Thyroid gland (tissue), 4 donors: Measurements from ENCODE around the gene CBLB. TPM values are rescaled to one million over a fixed set of nuclear protein-coding genes. Genes with fewer than 3 reads are reported as not detected.

Experiments
- DNase-seq, 2 donors: peaks; one replicate each; pipeline ENCODE4 v3.0.0-alpha.2; 2019
- H3K27ac ChIP-seq, 3 donors: fragments of 200-600 bp; sonication (generic); 1 replicate in 2 of 3; 2 replicates in 1 of 3; pipeline ENCODE4 v1.5.1; 2016 to 2019; ENCODE audit warnings: mild to moderate bottlenecking in 1 of 3, moderate library complexity in 1 of 3
- H3K27me3 ChIP-seq: fragments of 200-600 bp; sonication (generic); one replicate; pipeline ENCODE4 v1.5.1; 2019
- H3K36me3 ChIP-seq, 2 donors: fragments of 200-600 bp; sonication (generic); one replicate each; pipeline ENCODE4 v1.5.1; 2016 to 2019
- H3K4me1 ChIP-seq, 2 donors: fragments of 200-600 bp; sonication (generic); one replicate each; pipeline ENCODE4 v1.5.1; 2017 to 2019
- H3K4me3 ChIP-seq, 3 donors: fragments of 200-600 bp; sonication (generic); replicated peaks in 1 of 3; 1 replicate in 2 of 3; 2 replicates in 1 of 3; pipeline ENCODE4 v1.5.1; 2016; ENCODE audit warnings: mild to moderate bottlenecking in 1 of 3
- H3K9me3 ChIP-seq: fragments of 200-600 bp; sonication (generic); one replicate; pipeline ENCODE4 v1.5.1; 2017
- CTCF ChIP-seq, 6 experiments: fragments of 200-600 bp in 3 of 6; fragments of 450-650 bp in 3 of 6; sonication (generic) in 3 of 6; IDR thresholded peaks; one replicate each; pipeline ENCODE4 v1.5.1; 2016 to 2019; ENCODE audit warnings: antibody characterized with exemption in 6 of 6, mild to moderate bottlenecking in 2 of 6, inconsistent platforms in 1 of 6, moderate library complexity in 1 of 6
- POLR2A ChIP-seq, 2 donors: fragments of 450-650 bp; IDR thresholded peaks; one replicate each; pipeline ENCODE4 v1.6.1; 2017; ENCODE audit warnings: antibody characterized with exemption in 2 of 2, mild to moderate bottlenecking in 2 of 2, moderate library complexity in 1 of 2
- WGBS, 2 donors: methylation state at CpG; one replicate each; pipeline ENCODE4 v1.1.5; 2017; 5-methylcytosine and 5-hydroxymethylcytosine counted together
- intact Hi-C: fragments of 100-400 bp; cut with DNase I; formaldehyde crosslinking; loops from one replicate; pipeline ENCODE4 v1.15.1; 2023
- total RNA-seq, 4 donors: library from RNA; depleted of rRNA; stranded (reverse); fragments of >200 nt; gene quantifications; one replicate each; pipeline ENCODE4 v1.2.3, GENCODE V29; 2016

The CBLB gene
- total RNA-seq, 4 donors from 2014 or later = 61.8 to 119 (median 83.4) TPM

- 75 to 89% methylated on average over 4 of the region's 4 CpGs for WGBS, 2 donors
- Histone ChIP-seq H3K9me3 (no peaks in the 10 kb centered on the region), H3K4me1 (peaks cover 11 to 14% of the 10 kb centered on the region in 2 donors), H3K27ac (no peak overlapping the region), H3K36me3 (no peaks in the 10 kb centered on the region), H3K4me3 (no peak overlapping the region), H3K27me3 (no peaks in the 10 kb centered on the region)
- intact Hi-C loops = no loop called here
- no peak for DNase-seq
- TF ChIP-seq POLR2A (IDR thresholded peaks at IDR 0.05) (no peak), CTCF (IDR thresholded peaks at IDR 0.05) (no peak)
These were observed 36.2 kb downstream of the CBLB start for GRCh38 chr3:105832644-105833043.

- no peak for DNase-seq
- Histone ChIP-seq H3K27me3 (no peaks in the 10 kb centered on the region), H3K4me3 (no peak overlapping the region), H3K36me3 (no peaks in the 10 kb centered on the region), H3K27ac (no peak overlapping the region), H3K4me1 (peaks cover 6 to 7% of the 10 kb centered on the region in 2 donors), H3K9me3 (no peaks in the 10 kb centered on the region)
- no peak for TF ChIP-seq CTCF (IDR thresholded peaks at IDR 0.05)
- no peak for TF ChIP-seq POLR2A (IDR thresholded peaks at IDR 0.05)
- intact Hi-C loops = no loop called here
- WGBS, 2 donors = 95% methylated on average over 2 of the region's 2 CpGs
These were observed 38.0 kb downstream of the CBLB start for GRCh38 chr3:105830836-105831235.

DNA sequence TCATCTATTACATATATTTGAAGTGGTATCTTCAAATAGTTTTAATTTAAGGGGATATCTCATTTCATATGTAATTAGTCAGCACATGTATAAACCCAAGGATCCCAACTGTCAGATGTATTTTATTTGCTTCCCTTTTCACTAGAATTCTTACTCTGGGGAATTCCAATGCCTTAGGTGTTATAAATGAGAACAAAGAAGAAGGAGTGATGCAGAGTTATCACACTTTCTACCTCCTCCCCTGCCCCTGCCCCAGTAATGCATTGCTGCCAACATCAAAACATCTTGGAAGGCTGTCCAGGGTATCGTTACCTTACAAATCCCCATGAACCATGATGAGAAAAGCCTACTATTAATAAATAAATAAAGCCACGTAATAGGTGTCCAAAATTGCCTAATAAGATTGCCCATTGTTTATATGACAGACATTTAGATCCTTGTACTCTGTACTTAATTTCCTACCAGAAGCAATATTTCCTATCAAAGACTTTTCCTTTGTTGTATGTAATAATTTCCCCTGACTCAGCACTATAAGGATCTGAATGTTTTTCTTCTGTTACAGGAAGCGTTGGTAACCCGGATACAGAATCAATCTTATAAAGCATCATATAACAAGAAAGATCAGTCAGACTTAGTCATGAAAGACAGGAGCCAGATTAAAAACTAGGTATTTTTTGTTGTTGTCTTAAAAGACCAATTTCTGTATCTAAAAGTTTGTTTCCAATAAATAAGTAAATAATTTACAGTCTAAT, 38.8 kb downstream of the CBLB start:
- no peak overlapping the region for H3K27ac ChIP-seq
- no peak for DNase-seq
- H3K9me3 ChIP-seq = no peaks in the 10 kb centered on the region
- H3K27me3 ChIP-seq = no peaks in the 10 kb centered on the region
- WGBS, 2 donors = 78 to 82% methylated on average over 4 of the region's 4 CpGs
- no peak overlapping the region for H3K4me3 ChIP-seq
- intact Hi-C loops = no loop called here
- H3K4me1 ChIP-seq = no peaks in the 10 kb centered on the region
- TF ChIP-seq POLR2A (IDR thresholded peaks at IDR 0.05) (no peak), CTCF (IDR thresholded peaks at IDR 0.05) (no peak)
- H3K36me3 ChIP-seq = no peaks in the 10 kb centered on the region

GRCh38 chr3:105829229-105829628, 39.6 kb downstream of the CBLB start:
- intact Hi-C loops = no loop called here
- WGBS, 2 donors = 93 to 98% methylated on average over 4 of the region's 4 CpGs
- TF ChIP-seq POLR2A (IDR thresholded peaks at IDR 0.05) = no peak
- no peak for TF ChIP-seq CTCF (IDR thresholded peaks at IDR 0.05)
- Histone ChIP-seq H3K4me3 (no peak overlapping the region), H3K4me1 (peaks cover 0 to under 1% of the 10 kb centered on the region in 2 donors), H3K27me3 (no peaks in the 10 kb centered on the region), H3K27ac (no peak overlapping the region), H3K9me3 (no peaks in the 10 kb centered on the region), H3K36me3 (no peaks in the 10 kb centered on the region)
- DNase-seq = no peak

DNA sequence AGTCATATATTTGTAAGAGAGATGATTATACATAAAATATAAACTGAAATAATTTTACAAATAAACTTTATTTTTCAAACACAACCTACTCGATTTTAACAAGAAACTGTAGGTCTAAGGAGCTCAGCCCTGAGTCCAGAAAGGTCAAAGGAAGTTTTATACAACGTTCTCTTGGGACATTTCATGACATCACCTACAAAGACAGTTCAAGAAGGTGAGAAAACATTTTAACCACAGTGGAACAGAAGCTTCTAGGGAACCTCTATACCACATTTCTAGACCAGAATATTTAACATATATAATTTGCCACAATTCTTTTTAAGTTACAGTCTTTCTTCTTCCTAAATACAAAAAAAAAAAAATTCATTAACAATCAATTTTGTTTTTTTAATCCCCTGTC, 40.1 kb downstream of the CBLB start:
- H3K4me1 ChIP-seq = peaks cover 0 to 4% of the 10 kb centered on the region in 2 donors
- intact Hi-C loops = no loop called here
- 65 to 78% methylated on average over 2 of the region's 2 CpGs for WGBS, 2 donors
- H3K36me3 ChIP-seq = no peaks in the 10 kb centered on the region
- no peaks in the 10 kb centered on the region for H3K9me3 ChIP-seq
- no peaks in the 10 kb centered on the region for H3K27me3 ChIP-seq
- H3K4me3 ChIP-seq = no peak overlapping the region
- no peak for DNase-seq
- TF ChIP-seq POLR2A (IDR thresholded peaks at IDR 0.05) = no peak
- no peak for TF ChIP-seq CTCF (IDR thresholded peaks at IDR 0.05)
- no peak overlapping the region for H3K27ac ChIP-seq
